SU-DHL-6 (cell line): ENCODE measurements around the gene SERPINA3.

Source experiments
- H2AFZ ChIP-seq: fragments of 200-600 bp; sonication (generic); 2 replicates; pipeline ENCODE4 v1.6.1; 2014; ENCODE audit warnings: low read depth, mild to moderate bottlenecking, moderate library complexity, mixed read lengths, antibody characterized with exemption, low read length; ENCODE audit not compliant: severe bottlenecking
- H3F3A ChIP-seq: fragments of 200-600 bp; shearing (Covaris generic); 2 replicates; pipeline ENCODE4 v1.6.0; 2016; ENCODE audit warnings: antibody characterized with exemption, mild to moderate bottlenecking; ENCODE audit not compliant: insufficient read depth
- H3K27ac ChIP-seq: fragments of 200-600 bp; sonication (generic); 2 replicates; pipeline ENCODE4 v1.5.1; 2016; ENCODE audit warnings: low read depth, mild to moderate bottlenecking, low read length, moderate library complexity, mixed read lengths
- H3K27me3 ChIP-seq: fragments of 200-600 bp; sonication (generic), shearing (Covaris generic); 2 replicates; pipeline ENCODE4 v1.6.0; 2014; ENCODE audit warnings: mild to moderate bottlenecking, low read length
- H3K36me3 ChIP-seq: fragments of 200-600 bp; sonication (generic); 2 replicates; pipeline ENCODE4 v1.6.1; 2014; ENCODE audit warnings: mild to moderate bottlenecking, low read length, mixed read lengths
- H3K4me2 ChIP-seq: fragments of 300-600, 200-600 bp; shearing (Covaris generic), sonication (generic); 2 replicates; pipeline ENCODE4 v1.6.0; 2014; ENCODE audit warnings: low read length, low read depth, mild to moderate bottlenecking; ENCODE audit not compliant: poor library complexity, severe bottlenecking
- H3K4me3 ChIP-seq: fragments of 200-600 bp; sonication (generic); 2 replicates; pipeline ENCODE4 v1.5.1; 2014; ENCODE audit warnings: antibody characterized with exemption, low read length, mild to moderate bottlenecking, mixed read lengths; ENCODE audit not compliant: insufficient read depth, poor library complexity, severe bottlenecking
- H3K79me2 ChIP-seq: fragments of 200-600 bp; sonication (generic); 2 replicates; pipeline ENCODE4 v1.6.1; 2014; ENCODE audit warnings: mild to moderate bottlenecking, low read length, moderate library complexity; ENCODE audit not compliant: insufficient read depth
- H3K9ac ChIP-seq: fragments of 200-600 bp; sonication (generic); 2 replicates; pipeline ENCODE4 v1.7.0; 2014; ENCODE audit warnings: mild to moderate bottlenecking, low read length
- H3K9me2 ChIP-seq: fragments of 200-600 bp; sonication (generic); replicated peaks from 2 replicates; pipeline ENCODE4 v1.6.1; 2014; ENCODE audit warnings: low read length; ENCODE audit not compliant: insufficient read depth
- H3K9me3 ChIP-seq: fragments of 200-600 bp; sonication (generic); 2 replicates; pipeline ENCODE4 v1.6.1; 2014; ENCODE audit warnings: low read length, mixed read lengths; ENCODE audit not compliant: insufficient read depth
- H4K20me1 ChIP-seq: fragments of 200-600 bp; sonication (generic); 2 replicates; pipeline ENCODE4 v1.6.1; 2014; ENCODE audit warnings: low read depth, mild to moderate bottlenecking, antibody characterized with exemption, low read length, moderate library complexity, mixed read lengths
- EZH2phosphoT487 ChIP-seq: fragments of 200-600 bp; sonication (generic), shearing (Covaris generic); conservative IDR thresholded peaks from 2 replicates; pipeline ENCODE4 v1.6.1; 2018; ENCODE audit warnings: mild to moderate bottlenecking, antibody characterized with exemption, low read length, moderate library complexity, mixed read lengths
- TF ChIP-seq, protein P1 (sequence below): fragments of 200-600 bp; sonication (generic); IDR thresholded peaks from one replicate; pipeline ENCODE4 v1.5.1; 2017; ENCODE audit warnings: antibody characterized with exemption, mild to moderate bottlenecking, low read length, moderate library complexity; ENCODE audit not compliant: insufficient read depth, poor library complexity, severe bottlenecking

Gene SERPINA3

DNA sequence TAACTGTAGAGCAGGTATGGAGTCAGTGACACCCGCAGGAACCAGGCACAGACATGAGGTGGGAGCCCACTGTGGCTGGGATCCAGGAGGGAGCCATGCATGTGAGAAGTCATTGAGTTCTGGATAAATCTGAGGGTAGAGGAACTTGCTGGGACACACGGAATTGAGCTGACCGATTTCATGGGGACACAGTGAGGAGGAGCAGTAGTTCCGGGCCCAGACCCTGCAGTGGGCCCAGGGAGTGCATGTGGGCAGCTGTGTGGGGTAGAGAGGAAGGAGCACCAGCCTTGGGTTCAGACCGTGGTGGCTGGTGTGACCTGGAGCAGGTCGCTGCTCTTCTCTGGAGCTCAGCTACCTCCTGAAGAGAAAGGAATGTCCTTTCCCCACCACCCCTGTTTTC, 8.4 kb downstream of the SERPINA3 start:
- Histone ChIP-seq H3K79me2 (no peaks in the 10 kb centered on the region), H3K9me3 (peaks cover 16% of the 10 kb centered on the region; the same call in 1 of the 2 replicates), H3K27me3 (no peaks in the 10 kb centered on the region), H4K20me1 (no peaks in the 10 kb centered on the region), H3K4me3 (no peak overlapping the region), H3K4me2 (no peak overlapping the region), H2AFZ (no peak overlapping the region), H3K9ac (no peak overlapping the region), H3F3A (no peaks in the 10 kb centered on the region), H3K36me3 (no peaks in the 10 kb centered on the region), H3K9me2 (no peaks in the 10 kb centered on the region), H3K27ac (no peak overlapping the region)
- TF ChIP-seq EZH2phosphoT487: no peak
- TF ChIP-seq, protein P1, sequence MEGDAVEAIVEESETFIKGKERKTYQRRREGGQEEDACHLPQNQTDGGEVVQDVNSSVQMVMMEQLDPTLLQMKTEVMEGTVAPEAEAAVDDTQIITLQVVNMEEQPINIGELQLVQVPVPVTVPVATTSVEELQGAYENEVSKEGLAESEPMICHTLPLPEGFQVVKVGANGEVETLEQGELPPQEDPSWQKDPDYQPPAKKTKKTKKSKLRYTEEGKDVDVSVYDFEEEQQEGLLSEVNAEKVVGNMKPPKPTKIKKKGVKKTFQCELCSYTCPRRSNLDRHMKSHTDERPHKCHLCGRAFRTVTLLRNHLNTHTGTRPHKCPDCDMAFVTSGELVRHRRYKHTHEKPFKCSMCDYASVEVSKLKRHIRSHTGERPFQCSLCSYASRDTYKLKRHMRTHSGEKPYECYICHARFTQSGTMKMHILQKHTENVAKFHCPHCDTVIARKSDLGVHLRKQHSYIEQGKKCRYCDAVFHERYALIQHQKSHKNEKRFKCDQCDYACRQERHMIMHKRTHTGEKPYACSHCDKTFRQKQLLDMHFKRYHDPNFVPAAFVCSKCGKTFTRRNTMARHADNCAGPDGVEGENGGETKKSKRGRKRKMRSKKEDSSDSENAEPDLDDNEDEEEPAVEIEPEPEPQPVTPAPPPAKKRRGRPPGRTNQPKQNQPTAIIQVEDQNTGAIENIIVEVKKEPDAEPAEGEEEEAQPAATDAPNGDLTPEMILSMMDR: no peak

DNA sequence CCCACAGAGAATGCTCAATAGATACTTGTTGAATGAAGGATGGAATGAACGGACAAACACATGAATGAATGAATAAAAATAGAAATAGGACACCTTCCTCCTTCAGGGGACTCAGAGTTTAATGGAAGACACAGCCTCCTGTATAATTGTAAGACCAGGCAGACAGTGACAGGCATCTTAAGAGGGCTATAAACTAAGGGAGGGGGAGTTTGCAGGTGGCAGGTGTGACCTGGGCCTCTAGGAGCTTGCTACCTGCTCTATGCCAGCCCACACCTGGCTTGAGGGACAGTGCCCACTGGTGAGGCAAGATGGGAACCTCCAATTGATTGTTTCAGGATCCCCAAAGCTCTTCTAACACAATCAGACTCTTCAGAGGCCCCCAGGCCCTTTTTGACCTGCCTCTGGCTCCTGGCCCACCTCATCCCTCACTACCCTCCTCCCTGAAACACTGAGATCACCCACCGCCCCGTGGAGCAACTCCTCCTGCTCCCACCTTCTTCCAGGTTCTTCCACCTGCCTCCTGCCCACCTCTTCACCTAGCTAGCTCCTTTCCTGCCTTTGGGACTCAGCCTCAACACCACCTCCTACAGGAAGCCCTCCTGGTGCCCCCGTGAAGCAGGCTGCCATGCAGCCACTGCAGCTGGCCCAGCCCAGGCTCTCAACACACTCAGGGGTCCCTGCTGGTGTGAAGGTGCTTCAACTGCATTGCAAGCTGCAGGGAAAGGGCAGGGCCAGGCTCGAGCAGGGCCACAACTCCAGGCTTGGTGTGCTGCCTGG, 9.4 kb downstream of the SERPINA3 start:
- Histone ChIP-seq H3K4me2 (no peak overlapping the region), H3K36me3 (no peaks in the 10 kb centered on the region), H4K20me1 (no peaks in the 10 kb centered on the region), H3F3A (no peaks in the 10 kb centered on the region), H3K9ac (no peak overlapping the region), H3K9me2 (no peaks in the 10 kb centered on the region), H3K27ac (no peak overlapping the region), H3K9me3 (peaks cover 16% of the 10 kb centered on the region; the same call in 1 of the 2 replicates), H3K79me2 (no peaks in the 10 kb centered on the region), H3K4me3 (no peak overlapping the region), H3K27me3 (no peaks in the 10 kb centered on the region), H2AFZ (no peak overlapping the region)
- TF ChIP-seq, protein P1: no peak
- TF ChIP-seq EZH2phosphoT487: no peak

DNA sequence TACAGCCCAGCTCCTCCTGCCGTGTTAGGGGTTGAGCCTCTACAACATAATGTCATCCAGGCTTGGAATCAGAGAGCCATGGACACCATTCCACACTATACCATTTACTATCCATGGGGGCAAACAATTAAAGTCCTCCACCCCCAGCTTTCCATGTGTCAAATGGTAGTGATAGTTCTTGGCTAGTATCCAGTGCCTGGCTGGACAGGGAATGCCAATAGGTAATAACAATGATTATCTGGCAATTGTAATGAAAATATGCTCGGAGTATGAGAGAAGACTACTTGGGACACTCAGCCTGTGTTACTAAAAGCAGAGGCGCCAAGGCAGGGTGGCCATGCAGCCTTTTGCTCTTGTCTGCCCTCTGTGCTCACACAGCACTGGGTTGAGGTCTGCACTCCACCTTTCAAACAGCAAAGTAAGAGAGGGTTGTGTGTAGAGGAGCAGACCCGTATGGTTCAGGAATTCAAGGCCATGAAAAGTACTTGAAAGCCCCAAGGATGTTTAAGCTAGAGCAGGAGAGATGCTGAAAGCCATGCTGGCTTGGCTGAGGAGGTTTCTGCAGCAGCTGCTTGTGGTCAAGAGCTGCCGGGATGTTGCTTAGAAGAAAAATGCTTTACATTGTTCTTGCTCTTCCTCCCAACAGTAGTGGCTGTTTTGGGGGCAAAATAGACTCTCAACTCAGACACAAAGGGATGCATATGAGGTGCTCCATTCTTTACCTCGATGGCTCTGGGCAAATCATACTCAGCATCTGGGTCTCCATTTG, 10.6 kb downstream of the SERPINA3 start:
- Histone ChIP-seq H3K9ac (no peak overlapping the region), H3K4me2 (no peak overlapping the region), H3K9me3 (peaks cover 11% of the 10 kb centered on the region; the same call in 1 of the 2 replicates), H4K20me1 (no peaks in the 10 kb centered on the region), H2AFZ (no peak overlapping the region), H3K79me2 (no peaks in the 10 kb centered on the region), H3K27ac (no peak overlapping the region), H3K27me3 (no peaks in the 10 kb centered on the region), H3F3A (no peaks in the 10 kb centered on the region), H3K9me2 (no peaks in the 10 kb centered on the region), H3K36me3 (no peaks in the 10 kb centered on the region), H3K4me3 (no peak overlapping the region)
- TF ChIP-seq EZH2phosphoT487: no peak
- TF ChIP-seq, protein P1: no peak
